HUES64 (cell line): ENCODE data around the gene POU5F1.
A peak's percentile ranks its signal among the peaks of the same experiment; 100 is the strongest.
"Not testable (repeated sequence)": the region's sequence is repeated elsewhere in the genome, so short reads cannot be mapped to it uniquely, and the experiment has no call there.

Source experiments
- H3K27ac ChIP-seq: 2 replicates; pipeline ENCODE4 v1.7.0; 2013; ENCODE audit warnings: low read depth, low read length, inconsistent platforms
- H3K27me3 ChIP-seq: 2 replicates; pipeline ENCODE4 v1.6.1; 2013; ENCODE audit warnings: mild to moderate bottlenecking, low read length; ENCODE audit not compliant: insufficient read depth
- H3K36me3 ChIP-seq: 2 replicates; pipeline ENCODE4 v1.6.1; 2013; ENCODE audit warnings: mild to moderate bottlenecking, low read length; ENCODE audit not compliant: insufficient read depth
- H3K4me1 ChIP-seq: 2 replicates; pipeline ENCODE4 v1.6.1; 2013; ENCODE audit warnings: mild to moderate bottlenecking, low read length, moderate library complexity; ENCODE audit not compliant: insufficient read depth
- H3K4me3 ChIP-seq: 2 replicates; pipeline ENCODE4 v1.5.1; 2013; ENCODE audit warnings: mild to moderate bottlenecking, low read length, moderate library complexity
- H3K9ac ChIP-seq: 2 replicates; pipeline ENCODE4 v1.6.1; 2013; ENCODE audit warnings: mild to moderate bottlenecking, low read depth, low read length
- H3K9me3 ChIP-seq: 2 replicates; pipeline ENCODE4 v1.6.1; 2013; ENCODE audit warnings: low read depth, low read length; ENCODE audit not compliant: insufficient read depth
- WGBS: fragments of 150-250, 120-280 bp; methylation state at CpG from one replicate; pipeline ENCODE4 v1.1.7; 2013; ENCODE audit warnings: missing lambda C conversion rate; 5-methylcytosine and 5-hydroxymethylcytosine counted together

POU5F1 gene

DNA sequence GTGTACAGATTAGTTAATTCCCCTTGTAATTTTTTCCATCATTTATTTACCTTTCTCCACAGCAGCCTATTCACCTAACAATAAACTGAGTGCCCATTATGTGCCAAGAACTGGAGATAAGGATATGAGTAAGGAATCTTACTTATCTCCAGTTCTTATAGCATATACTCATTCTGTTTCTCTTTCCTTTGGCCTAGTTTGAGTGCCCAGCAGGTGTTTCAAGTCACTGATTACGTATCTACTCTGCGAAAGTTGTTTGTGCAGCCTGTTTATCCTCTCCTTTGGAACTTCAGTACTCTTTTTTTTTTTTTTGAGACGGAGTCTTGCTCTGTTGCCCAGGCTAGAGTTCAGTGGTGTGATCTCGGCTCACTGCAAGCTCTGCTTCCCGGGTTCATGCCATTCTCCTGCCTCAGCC is 17.3 kb upstream of the POU5F1 start:
- Histone ChIP-seq H3K4me3 (no peak overlapping the region), H3K9ac (no peak overlapping the region), H3K4me1 (peaks cover 5% of the 10 kb centered on the region), H3K9me3 (no peaks in the 10 kb centered on the region), H3K36me3 (no peaks in the 10 kb centered on the region), H3K27ac (no peak overlapping the region), H3K27me3 (no peaks in the 10 kb centered on the region)
- 90% methylated on average over 5 of the region's 5 CpGs for WGBS

DNA sequence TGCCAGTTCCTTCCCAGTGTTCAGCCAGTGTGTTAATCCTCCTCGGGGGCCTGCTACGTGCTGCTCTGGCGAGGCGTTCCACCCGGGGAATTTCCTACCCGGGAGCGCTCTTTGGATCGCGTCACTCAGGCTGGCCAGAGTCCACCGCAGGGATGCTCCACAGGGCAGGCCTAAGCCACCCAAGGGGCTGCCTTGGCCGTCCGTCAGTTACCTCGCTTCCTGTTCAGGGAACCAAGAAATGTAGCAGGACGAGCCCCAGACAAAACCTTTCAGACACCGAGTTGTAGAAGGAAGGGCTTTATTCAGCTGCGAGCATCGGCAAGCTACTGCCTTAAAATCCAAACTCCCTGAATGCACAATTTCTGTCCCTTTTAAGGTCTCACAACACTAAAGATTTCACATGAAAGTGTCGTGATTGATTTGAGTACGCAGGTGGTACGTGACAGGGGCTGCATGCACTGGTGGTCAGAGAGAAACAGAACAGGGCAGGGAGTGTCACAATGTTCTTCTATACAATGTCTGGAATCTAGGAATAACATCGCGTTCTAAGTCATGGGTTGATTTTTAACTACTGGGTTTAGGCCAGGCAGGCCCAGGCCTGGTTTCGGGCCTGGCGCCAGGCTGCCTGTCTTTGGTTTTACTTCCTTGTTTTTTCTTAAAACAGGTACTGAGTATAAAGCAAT is 15.7 kb upstream of the POU5F1 start:
- no peaks in the 10 kb centered on the region for H3K36me3 ChIP-seq
- 91% methylated on average over 24 of the region's 24 CpGs for WGBS
- no peak overlapping the region for H3K4me3 ChIP-seq
- no peak overlapping the region for H3K27ac ChIP-seq
- H3K9me3 ChIP-seq = no peaks in the 10 kb centered on the region
- no peaks in the 10 kb centered on the region for H3K27me3 ChIP-seq
- H3K4me1 ChIP-seq = peaks cover 5% of the 10 kb centered on the region
- H3K9ac ChIP-seq = no peak overlapping the region

DNA sequence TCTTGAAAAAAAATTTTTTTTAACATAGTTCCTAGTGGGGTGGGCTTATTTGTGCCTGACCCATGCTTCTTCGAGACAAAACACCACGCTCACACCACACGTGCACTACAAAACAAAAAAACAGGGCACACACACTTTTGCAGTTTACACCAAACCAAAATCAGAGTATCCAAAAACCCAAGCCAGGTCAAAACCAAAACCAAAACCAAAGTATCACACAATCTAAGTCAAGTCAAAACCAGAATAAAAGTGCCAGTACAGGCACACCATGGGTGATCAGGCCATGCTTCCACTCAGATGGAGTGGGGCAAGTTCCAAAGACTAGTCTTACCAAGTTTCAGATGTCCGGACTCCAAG is 15.2 kb upstream of the POU5F1 start:
- H3K4me3 ChIP-seq, H3K9me3 ChIP-seq, H3K9ac ChIP-seq, H3K27me3 ChIP-seq, H3K4me1 ChIP-seq, H3K36me3 ChIP-seq, H3K27ac ChIP-seq: not testable (repeated sequence)
- 93% methylated on average over 4 of the region's 4 CpGs for WGBS

DNA sequence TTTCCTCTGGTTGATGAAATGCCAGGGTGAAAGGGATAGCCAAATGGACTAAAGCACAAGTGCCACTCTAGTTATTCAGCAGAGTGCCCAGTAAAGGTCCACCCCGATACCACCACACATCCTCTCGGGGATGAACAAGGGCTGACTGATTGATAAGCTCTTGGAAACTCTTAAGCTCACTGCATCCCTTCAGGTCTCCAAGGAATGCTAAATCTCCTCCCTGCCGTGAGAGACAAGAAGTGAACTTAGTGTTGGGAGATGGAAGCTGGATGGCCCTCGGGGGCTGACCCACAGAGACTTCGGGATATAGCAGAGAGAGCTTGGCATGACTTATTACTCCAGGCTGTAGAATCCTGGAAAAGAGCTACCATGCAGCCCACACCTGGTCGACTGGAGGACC is 13.4 kb upstream of the POU5F1 start:
- WGBS = 63% methylated on average over 6 of the region's 6 CpGs
- H3K36me3 ChIP-seq, H3K27me3 ChIP-seq, H3K4me3 ChIP-seq, H3K4me1 ChIP-seq, H3K9ac ChIP-seq, H3K9me3 ChIP-seq, H3K27ac ChIP-seq: not testable (repeated sequence)

DNA sequence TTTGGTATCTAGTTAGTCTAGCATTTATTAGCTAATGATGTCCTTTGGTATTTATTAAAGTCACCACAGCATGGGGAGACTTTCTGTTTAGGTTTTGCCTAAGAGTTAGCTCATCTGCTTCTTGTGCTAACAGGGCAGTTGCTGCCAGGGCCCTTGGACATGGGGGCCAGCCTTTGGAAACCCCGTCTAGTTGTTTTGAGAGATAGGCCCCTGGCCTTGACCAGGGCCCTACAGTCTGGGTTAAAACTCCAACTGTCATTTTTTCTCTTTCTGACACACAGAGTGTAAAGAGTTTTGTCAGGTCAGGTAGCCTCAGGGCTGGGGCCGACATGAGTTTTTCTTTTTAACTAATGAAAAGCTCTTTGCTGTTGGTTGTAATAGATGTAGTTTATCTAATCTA is 12.8 kb upstream of the POU5F1 start:
- H3K27ac ChIP-seq, H3K27me3 ChIP-seq, H3K9me3 ChIP-seq, H3K9ac ChIP-seq, H3K4me3 ChIP-seq, H3K36me3 ChIP-seq: not testable (repeated sequence)
- WGBS = 86% methylated on average over 1 of the region's 2 CpGs
- peaks cover 10% of the 10 kb centered on the region for H3K4me1 ChIP-seq

DNA sequence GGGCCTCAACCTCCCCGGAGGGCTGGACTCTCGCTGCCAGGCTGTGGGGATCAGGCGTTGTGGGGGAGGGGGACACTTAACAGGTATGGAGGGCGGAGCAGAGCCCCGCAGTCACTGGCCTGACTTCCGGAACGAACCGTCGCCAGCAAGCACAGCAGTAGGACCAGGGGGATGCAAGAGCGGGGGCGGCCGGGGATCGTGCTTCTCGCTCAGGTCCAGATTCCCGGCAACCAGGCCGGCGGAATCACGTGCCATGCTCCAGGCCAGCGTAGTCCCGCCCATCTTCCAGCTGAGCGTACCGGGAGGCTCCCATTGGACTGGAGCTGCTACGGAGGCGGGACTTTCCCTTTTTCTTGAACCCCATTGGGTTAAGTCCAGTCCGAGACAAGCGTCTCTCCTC is 10.0 kb upstream of the POU5F1 start:
- Histone ChIP-seq H3K9ac (no peak overlapping the region), H3K4me3 (no peak overlapping the region)
- WGBS = 92% methylated on average over 26 of the region's 26 CpGs

DNA sequence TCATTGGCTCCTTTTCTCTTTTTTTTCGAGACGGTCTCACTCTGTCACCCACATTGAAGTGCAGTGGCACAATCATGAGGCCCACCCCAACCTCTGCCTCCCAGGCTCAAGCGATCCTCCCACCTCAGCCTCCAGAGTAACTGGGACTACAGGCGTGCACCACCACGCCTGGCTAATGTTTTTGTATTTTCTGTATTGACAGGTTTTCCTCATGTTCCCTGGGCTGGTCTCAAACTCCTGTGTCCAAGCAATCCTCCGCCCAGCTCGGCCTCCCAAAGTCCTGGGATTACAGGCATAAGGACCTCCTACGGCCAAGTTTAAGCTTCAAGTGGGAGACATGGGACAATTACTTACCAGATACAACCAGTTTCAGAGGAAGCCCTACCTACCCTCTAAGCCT is 9.4 kb upstream of the POU5F1 start:
- no peak overlapping the region for H3K4me3 ChIP-seq
- WGBS = 96% methylated on average over 8 of the region's 8 CpGs

More for the DNA sequence above, 10.0 kb upstream of the POU5F1 start:
- Histone ChIP-seq H3K36me3 (no peaks in the 10 kb centered on the region), H3K9me3 (no peaks in the 10 kb centered on the region), H3K27me3 (no peaks in the 10 kb centered on the region), H3K27ac (no peak overlapping the region), H3K4me1 (peaks cover 10% of the 10 kb centered on the region)

DNA sequence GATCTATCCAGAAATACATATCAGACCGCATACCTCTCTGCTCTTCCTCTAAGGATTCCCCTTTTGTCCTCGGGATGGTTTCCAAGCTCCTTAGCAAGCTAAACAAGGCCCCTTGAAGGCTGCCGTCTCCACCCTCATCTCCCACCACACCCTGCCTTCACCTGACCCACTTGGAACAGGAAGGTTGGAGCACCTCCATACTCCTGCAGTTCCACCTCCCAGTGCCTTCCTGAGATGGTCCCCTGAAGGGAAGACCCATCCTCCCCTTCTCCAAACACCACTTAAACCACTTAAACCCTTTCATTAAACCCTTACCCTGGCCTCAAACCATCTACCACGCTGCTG is 8.5 kb upstream of the POU5F1 start:
- 92% methylated on average over 4 of the region's 4 CpGs for WGBS
- Histone ChIP-seq H3K27me3 (no peaks in the 10 kb centered on the region), H3K4me3 (no peak overlapping the region), H3K4me1 (peaks cover 17% of the 10 kb centered on the region), H3K27ac (no peak overlapping the region), H3K9me3 (no peaks in the 10 kb centered on the region), H3K36me3 (no peaks in the 10 kb centered on the region), H3K9ac (no peak overlapping the region)

More for the DNA sequence above, 9.4 kb upstream of the POU5F1 start:
- no peak overlapping the region for H3K9ac ChIP-seq
- H3K36me3 ChIP-seq = no peaks in the 10 kb centered on the region
- no peaks in the 10 kb centered on the region for H3K27me3 ChIP-seq
- no peak overlapping the region for H3K27ac ChIP-seq
- H3K4me1 ChIP-seq = peaks cover 15% of the 10 kb centered on the region
- H3K9me3 ChIP-seq = no peaks in the 10 kb centered on the region

DNA sequence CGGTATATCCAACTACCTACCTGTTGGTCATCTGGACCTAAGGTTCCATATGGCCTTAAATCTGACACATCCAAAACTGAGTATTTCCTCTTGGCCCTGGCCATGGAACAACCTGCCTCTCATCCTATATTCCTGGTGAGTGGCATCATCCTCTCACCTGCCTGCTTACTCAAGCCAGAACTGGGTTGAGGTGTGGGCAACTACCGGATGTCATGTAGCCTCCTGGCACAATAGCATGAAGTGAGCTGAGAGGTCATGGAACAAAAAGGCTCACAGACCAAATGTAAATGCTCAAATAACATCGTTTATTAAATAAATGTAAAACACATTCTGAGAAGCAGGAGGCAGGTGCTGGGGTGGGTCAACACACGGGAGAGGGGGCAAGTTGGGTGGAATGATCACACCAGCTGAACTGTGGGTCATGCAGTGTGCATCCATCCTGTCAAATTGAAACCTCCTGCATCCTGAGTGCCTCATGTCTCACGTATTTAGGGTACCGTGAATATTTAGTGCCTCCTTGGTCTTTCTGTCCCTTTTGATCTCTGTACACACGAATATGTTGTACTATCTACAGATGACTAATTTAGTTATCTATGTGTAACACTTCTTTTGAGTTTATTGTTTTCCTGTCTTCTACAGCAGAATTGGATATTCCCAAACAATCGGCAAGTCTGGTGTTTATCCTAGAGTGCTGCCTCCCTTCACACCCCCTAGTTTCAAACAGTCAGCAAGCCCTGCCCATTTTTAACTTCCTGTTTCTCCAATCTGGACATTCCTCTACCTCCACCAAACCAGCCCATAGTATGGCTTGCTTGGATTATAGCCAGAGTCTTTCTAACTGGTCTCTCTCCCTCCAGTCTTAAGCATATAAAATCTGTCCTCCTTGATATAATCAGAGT is 7.9 kb upstream of the POU5F1 start:
- WGBS = 94% methylated on average over 6 of the region's 8 CpGs
- Histone ChIP-seq H3K36me3 (no peaks in the 10 kb centered on the region), H3K27ac (no peak overlapping the region), H3K9ac (no peak overlapping the region), H3K27me3 (no peaks in the 10 kb centered on the region), H3K4me3 (no peak overlapping the region), H3K4me1 (peaks cover 21% of the 10 kb centered on the region), H3K9me3 (no peaks in the 10 kb centered on the region)

DNA sequence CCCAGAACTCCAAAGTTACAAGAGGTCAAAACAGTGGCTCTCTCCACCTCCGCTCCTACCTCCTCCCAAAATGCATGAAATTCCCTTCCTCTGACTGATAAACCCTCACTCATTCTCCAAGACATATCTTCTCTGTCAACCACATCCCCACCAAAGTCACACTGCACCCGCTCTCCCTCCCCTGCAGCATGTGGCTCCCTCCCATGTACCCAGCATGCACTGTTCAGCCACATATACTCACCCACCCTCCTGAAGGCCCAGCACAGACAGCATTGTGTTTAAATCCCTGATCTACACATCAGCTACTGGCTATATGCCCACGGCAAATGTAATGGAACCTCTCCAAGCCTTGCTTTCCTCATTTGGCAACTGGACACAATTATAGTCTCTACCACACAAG is 5.5 kb upstream of the POU5F1 start:
- 91% methylated on average over 3 of the region's 3 CpGs for WGBS
- Histone ChIP-seq H3K36me3 (no peaks in the 10 kb centered on the region), H3K9me3 (no peaks in the 10 kb centered on the region), H3K4me3 (no peak overlapping the region), H3K27me3 (peaks cover 2% of the 10 kb centered on the region; the same call in 1 of the 2 replicates), H3K27ac (no peak overlapping the region), H3K9ac (no peak overlapping the region), H3K4me1 (peaks cover 35% of the 10 kb centered on the region)

DNA sequence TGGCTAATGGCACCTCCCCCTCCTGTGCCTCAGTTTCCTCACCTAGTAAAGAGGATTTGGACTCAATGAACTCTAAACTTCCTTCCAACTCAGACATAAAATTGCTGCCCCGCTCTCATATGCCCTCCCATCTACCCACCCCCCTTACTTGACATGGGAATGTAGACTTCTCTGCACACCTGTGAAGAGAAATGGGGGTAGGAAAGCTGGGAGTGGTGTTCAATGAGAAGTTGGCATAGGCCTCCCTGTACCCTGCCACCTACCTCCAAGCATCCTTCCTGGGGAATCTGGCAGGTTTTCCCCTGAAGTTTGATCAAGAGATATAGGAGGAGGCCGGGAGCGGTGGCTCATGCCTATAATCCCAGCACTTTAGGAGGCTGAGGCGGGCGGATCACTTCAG is 3.9 kb upstream of the POU5F1 start:
- peaks cover 7% of the 10 kb centered on the region; the same call in 1 of the 2 replicates for H3K27me3 ChIP-seq
- no peaks in the 10 kb centered on the region for H3K9me3 ChIP-seq
- H3K27ac ChIP-seq = peak overlapping the region; percentile 99; the same call in 1 of the 2 replicates
- WGBS = 90% methylated on average over 4 of the region's 5 CpGs
- H3K4me1 ChIP-seq = peaks cover 39% of the 10 kb centered on the region
- H3K36me3 ChIP-seq = no peaks in the 10 kb centered on the region
- no peak overlapping the region; the same call in 1 of the 2 replicates for H3K9ac ChIP-seq
- H3K4me3 ChIP-seq = no peak overlapping the region
